ENCODE data around the gene SYPL2. TPM values are rescaled to one million over a fixed set of nuclear protein-coding genes. Genes with fewer than 3 reads are reported as not detected.

The SYPL2 gene
- total RNA-seq, 1 experiment from 2014 or later: not detected

DNA sequence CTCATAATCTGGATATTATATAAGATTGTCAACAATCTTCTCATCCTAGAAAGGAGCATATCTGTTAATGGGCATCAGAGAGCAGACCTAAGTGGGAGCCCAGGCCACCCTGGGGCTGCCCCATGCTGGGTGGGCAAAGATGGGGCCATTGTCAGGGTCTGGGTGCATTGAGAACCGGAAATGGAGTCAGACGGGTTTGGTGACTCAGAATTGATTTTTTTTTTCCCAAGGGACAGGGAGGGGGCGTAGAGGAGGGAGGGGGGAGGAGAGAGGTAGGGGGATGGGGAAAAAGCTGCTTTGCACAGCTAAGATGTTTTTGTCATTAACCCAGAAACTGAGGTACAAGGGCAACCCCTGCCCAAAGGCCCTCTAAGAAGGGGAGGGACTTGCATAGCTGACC lies 18.7 kb downstream of the SYPL2 start:
- in situ Hi-C loops (cut with HindIII; ENCODE audit: low pct_unique_long_range_greater_than_20kb, low sequenced_read_pairs): no loop called here
- no peak for DNase-seq (ENCODE audit: low read depth)

- in situ Hi-C loops (cut with HindIII; ENCODE audit: low pct_unique_long_range_greater_than_20kb, low sequenced_read_pairs): no loop called here
- DNase-seq (ENCODE audit: low read depth): no peak
Measured at GRCh38 chr1:109487261-109487660, 20.9 kb downstream of the SYPL2 start.

- in situ Hi-C loops (cut with HindIII; ENCODE audit: low pct_unique_long_range_greater_than_20kb, low sequenced_read_pairs): no loop called here
- no peak for DNase-seq (ENCODE audit: low read depth)
Measured at GRCh38 chr1:109488201-109488600, 21.9 kb downstream of the SYPL2 start.

GRCh38 chr1:109488696-109489095 lies 22.4 kb downstream of the SYPL2 start:
- in situ Hi-C loops (cut with HindIII; ENCODE audit: low pct_unique_long_range_greater_than_20kb, low sequenced_read_pairs): no loop called here

DNA sequence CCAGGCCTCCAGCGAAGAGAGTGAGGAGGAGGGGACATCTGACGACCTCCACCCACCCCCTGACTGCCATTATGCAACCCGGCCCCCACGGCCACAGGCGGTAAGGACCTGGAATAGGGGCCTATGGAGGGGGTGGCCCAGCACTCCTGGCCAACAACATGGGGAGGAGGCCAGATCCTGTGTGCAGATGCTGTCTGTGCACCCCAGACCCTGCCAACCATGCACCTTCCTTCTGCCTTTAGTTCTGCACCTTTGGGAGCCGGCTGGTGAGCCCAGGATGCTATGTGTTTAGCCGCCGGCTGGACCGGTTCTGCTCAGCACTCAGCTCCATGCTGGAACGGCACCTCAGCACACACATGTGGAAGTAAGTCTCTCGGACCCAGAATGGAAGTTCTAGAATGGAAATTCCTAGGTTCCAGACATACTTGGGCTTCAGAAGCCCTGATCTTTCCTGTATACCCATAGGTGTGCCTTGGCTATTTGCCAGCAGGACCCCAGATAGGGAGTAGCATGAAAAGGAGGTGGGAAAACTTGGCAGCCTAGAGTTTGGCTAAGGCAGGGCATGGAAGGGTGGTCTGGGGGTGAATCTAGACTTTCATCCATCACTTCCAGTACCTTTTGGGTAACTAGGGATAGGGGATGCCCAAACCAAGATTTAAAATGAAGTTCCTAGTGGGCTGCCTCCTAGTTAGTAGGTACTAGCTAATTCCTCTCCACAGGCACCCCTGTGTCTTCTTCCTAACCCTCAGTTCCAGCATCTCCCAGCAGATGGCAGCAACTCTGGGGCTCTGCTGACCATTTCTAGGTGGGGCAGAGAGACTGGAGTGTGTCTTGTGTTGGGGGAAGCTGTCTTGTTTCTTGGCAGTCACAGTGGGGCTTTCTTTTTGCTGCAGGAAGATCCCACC lies 23.9 kb downstream of the SYPL2 start:
- in situ Hi-C loops (cut with HindIII; ENCODE audit: low pct_unique_long_range_greater_than_20kb, low sequenced_read_pairs): no loop called here
- peak; percentile 49 for DNase-seq (ENCODE audit: low read depth)

More at GRCh38 chr1:109488696-109489095, 22.4 kb downstream of the SYPL2 start:
- no peak for DNase-seq (ENCODE audit: low read depth)

DNA sequence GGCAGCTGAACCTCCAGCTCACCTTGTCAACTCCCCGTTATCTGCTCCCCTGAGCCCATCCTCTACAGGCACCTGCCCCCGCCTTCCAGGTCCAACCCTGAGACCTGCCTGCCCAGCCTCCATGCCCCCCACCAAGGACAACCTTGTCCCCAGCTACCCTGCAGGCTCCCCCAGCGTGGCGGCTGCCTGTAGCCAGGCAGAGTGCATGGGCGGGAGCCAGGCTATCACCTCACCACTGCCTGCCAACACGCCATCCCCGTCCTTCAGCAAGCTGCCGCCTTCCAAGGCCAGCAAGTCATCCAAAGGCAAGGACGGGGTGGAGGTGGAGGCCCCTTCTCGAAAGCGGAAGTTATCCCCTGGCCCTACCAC lies 24.6 kb downstream of the SYPL2 start:
- DNase-seq (ENCODE audit: low read depth): no peak
- in situ Hi-C loops (cut with HindIII; ENCODE audit: low pct_unique_long_range_greater_than_20kb, low sequenced_read_pairs): no loop called here

DNA sequence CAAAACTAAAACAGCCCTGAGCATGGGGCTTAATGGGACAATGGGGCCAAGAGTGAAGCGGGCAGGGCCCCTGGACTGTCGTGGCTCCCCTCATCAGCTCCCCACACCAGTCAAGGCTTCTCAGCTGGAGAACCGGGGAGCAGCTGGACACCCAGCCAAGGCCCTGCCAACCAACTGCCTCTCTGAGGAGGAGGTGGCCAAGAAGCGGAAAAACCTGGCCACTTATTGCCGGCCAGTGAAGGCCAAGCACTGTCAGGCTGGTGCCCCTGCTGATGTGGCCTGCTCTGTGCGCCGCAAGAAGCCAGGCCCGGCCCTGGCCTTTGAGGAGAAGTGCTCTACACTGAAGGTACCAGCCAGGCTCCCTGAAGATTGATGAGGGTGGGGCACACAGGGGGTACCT lies 25.0 kb downstream of the SYPL2 start:
- in situ Hi-C loops (cut with HindIII; ENCODE audit: low pct_unique_long_range_greater_than_20kb, low sequenced_read_pairs): no loop called here
- no peak for DNase-seq (ENCODE audit: low read depth)

GRCh38 chr1:109492779-109493178 lies 26.4 kb downstream of the SYPL2 start:
- in situ Hi-C loops (cut with HindIII; ENCODE audit: low pct_unique_long_range_greater_than_20kb, low sequenced_read_pairs): no loop called here
- no peak for DNase-seq (ENCODE audit: low read depth)

GRCh38 chr1:109493227-109493626 lies 26.9 kb downstream of the SYPL2 start:
- no peak for DNase-seq (ENCODE audit: low read depth)
- in situ Hi-C loops (cut with HindIII; ENCODE audit: low pct_unique_long_range_greater_than_20kb, low sequenced_read_pairs): no loop called here

DNA sequence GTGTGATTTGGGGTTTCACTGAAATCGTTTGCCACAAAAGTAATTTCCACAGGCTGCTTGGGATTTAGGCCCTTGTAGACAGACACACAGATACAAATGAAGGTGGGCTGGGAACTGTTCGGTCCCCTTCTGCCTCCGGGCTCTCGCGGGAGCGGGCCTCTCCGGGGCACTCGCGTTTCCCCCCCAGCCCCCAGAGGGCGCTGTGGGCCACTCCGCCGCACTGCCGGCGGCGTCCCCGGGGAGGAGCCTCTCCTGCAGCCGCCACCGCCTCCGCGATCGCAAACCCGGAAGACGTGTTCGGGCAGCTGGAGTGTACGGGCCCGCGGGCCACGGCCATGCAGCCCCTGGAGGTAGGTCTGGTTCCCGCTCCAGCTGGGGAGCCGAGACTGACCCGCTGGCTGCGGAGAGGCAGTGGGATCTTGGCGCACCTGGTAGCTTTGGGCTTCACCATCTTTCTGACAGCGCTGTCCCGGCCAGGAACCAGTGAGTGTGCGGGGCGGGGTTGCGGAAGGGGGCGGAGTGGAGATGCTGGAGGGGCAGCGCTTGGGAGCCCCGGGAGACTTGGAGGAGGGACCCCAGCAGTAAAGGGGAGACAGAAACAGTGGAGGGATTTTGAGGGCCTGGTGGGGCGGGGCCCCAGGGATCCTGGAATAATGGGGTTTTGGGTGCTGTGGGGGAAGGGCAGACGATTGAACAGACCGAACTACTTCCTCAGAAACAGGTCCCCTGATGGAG lies 27.6 kb downstream of the SYPL2 start, which contains the start of gene CYB561D1:
Gene CYB561D1 (plus strand): TSS at position 290 of the 735 bp plus-strand sequence. CDS start 46 bp downstream, at position 336.
- peak; percentile 86 for DNase-seq (ENCODE audit: low read depth)
- in situ Hi-C loops (cut with HindIII; ENCODE audit: low pct_unique_long_range_greater_than_20kb, low sequenced_read_pairs): no loop called here

GRCh38 chr1:109495738-109496137 lies 29.4 kb downstream of the SYPL2 start:
- in situ Hi-C loops (cut with HindIII; ENCODE audit: low pct_unique_long_range_greater_than_20kb, low sequenced_read_pairs): no loop called here
- no peak for DNase-seq (ENCODE audit: low read depth)

- in situ Hi-C loops (cut with HindIII; ENCODE audit: low pct_unique_long_range_greater_than_20kb, low sequenced_read_pairs): no loop called here
- DNase-seq (ENCODE audit: low read depth): no peak
Measured at GRCh38 chr1:109497449-109498160, 31.3 kb downstream of the SYPL2 start.

GRCh38 chr1:109498161-109498801 lies 31.9 kb downstream of the SYPL2 start:
- in situ Hi-C loops (cut with HindIII; ENCODE audit: low pct_unique_long_range_greater_than_20kb, low sequenced_read_pairs): no loop called here
- DNase-seq (ENCODE audit: low read depth): no peak

DNA sequence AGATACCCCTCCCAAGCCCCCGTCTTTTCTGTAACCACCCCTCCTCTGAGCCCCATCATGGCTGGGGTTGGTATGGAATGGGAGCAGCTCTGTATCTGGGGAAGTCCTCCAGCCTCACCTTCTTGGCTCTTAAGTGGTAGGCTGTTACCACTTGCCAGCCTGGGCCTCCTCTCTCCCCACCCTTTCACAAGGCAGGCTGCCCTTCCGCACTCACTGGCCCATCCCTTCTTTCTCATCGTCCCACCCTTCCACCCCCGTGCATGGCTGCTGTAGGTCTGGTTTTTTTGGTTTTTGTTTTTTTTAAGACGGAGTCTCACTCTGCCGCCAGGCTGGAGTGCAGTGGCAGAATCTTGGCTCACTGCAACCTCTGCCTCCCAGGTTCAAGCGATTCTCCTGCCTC lies 32.7 kb downstream of the SYPL2 start:
- DNase-seq (ENCODE audit: low read depth): no peak
- in situ Hi-C loops (cut with HindIII; ENCODE audit: low pct_unique_long_range_greater_than_20kb, low sequenced_read_pairs): no loop called here

DNA sequence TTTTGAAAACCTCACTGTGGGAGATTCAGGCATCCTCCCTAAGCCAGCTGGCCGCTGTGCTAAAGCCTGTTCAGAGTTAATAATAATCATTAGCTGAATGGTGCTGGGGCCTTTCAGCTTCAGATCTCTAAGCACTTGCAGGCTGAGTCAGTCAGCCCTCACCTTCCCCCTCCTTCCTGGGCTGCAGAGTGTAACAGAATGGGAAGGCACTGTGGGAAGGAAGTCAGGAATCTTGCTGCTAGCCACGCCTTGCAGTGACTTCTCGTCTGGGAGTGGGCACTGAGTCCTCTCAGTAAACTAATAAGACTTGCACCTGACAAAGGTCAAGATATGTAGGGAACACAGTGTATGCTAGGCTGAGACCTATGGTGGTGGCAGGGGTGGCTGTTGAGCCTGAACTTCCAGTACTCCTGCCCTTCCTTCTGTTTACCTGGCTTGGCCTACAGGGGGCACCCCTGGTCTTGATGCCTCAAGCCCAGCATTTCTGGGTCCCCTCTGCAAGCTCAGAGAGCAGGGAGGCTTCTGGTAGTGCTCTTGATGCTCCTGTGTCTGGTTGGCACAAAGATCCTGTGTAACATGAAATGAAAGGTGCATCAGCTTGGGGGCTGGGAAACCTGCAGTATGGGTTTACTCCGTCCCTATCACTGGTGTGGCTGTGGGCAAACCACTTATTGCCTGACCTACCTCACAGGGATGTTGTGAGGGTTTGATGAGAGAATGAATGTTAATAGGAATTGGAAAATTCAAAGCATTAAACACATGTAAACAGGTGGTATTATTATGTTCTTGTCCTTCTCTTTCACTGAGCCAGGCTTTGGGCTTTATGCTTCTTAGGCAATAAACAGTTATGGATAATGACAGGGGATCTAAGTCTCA lies 33.6 kb downstream of the SYPL2 start:
- in situ Hi-C loops (cut with HindIII; ENCODE audit: low pct_unique_long_range_greater_than_20kb, low sequenced_read_pairs): no loop called here
- peak; percentile 70 for DNase-seq (ENCODE audit: low read depth)

DNA sequence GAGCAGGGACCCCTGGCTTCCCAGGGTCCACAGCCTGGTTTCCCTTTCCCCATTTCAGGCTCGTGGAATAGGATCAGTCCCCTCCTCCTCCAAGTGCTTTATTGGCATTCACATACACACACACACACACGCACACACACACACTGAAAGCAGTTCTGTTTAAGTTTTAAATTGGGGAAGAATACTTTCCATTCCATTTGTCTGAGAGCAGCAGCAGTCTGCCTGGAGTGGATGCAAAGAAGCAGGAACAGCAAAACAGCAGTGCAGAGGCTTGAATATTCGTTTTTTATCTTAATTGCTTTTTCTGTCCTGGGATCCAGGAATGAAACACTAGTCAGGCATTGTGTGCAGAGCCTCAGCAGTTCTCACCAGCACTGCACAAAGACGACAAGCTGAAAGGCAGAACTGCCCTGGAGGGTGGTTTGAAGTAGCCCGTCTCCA lies 34.6 kb downstream of the SYPL2 start:
- in situ Hi-C loops (cut with HindIII; ENCODE audit: low pct_unique_long_range_greater_than_20kb, low sequenced_read_pairs): no loop called here
- DNase-seq (ENCODE audit: low read depth): no peak

- DNase-seq (ENCODE audit: low read depth): no peak
- in situ Hi-C loops (cut with HindIII; ENCODE audit: low pct_unique_long_range_greater_than_20kb, low sequenced_read_pairs): no loop called here
Measured at GRCh38 chr1:109501644-109502363, 35.5 kb downstream of the SYPL2 start.
